Calu3 (cell line): ENCODE measurements around the gene TRIM41. TPM values are rescaled to one million over a fixed set of nuclear protein-coding genes. Genes with fewer than 3 reads are reported as not detected.

Experiments used
- BruUV-seq: library from RNA; stranded (reverse); fragments of 400-500 nt; replicated peaks from 2 replicates; lab custom pipeline; 2021; lab: Mats Ljungman, UMichigan
- CTCF ChIA-PET: fragments of 300-600 bp; sonication (Branson Sonifier 250); formaldehyde crosslinking; loops from one replicate; lab custom pipeline; 2022; ENCODE audit warnings: antibody characterized with exemption; lab: Charles Lee
- DNase-seq: peaks from one replicate; pipeline ENCODE4 v3.0.0; 2022
- H3K27ac Mint-ChIP-seq: one replicate; pipeline ENCODE4 v1.8.0; 2022; ENCODE audit warnings: mixed read lengths; ENCODE audit not compliant: unreplicated experiment
- H3K27me3 Mint-ChIP-seq: one replicate; pipeline ENCODE4 v1.8.0; 2022; ENCODE audit warnings: mixed read lengths; ENCODE audit not compliant: unreplicated experiment
- H3K36me3 Mint-ChIP-seq: one replicate; pipeline ENCODE4 v1.8.0; 2022; ENCODE audit warnings: mild to moderate bottlenecking, moderate library complexity, mixed read lengths; ENCODE audit not compliant: insufficient read depth, unreplicated experiment
- H3K4me1 Mint-ChIP-seq: one replicate; pipeline ENCODE4 v1.8.0; 2022; ENCODE audit warnings: mild to moderate bottlenecking, low read depth, mixed read lengths; ENCODE audit not compliant: unreplicated experiment
- H3K4me3 Mint-ChIP-seq: one replicate; pipeline ENCODE4 v1.8.0; 2022; ENCODE audit warnings: mild to moderate bottlenecking, low read depth, moderate library complexity, mixed read lengths; ENCODE audit not compliant: unreplicated experiment
- H3K9me3 Mint-ChIP-seq: one replicate; pipeline ENCODE4 v1.8.0; 2022; ENCODE audit warnings: low read depth, mixed read lengths; ENCODE audit not compliant: unreplicated experiment
- intact Hi-C: fragments of 100-400 bp; cut with micrococcal nuclease; formaldehyde crosslinking; loops from one replicate; pipeline ENCODE4 v1.10.0; 2022; ENCODE audit not compliant: unreplicated experiment
- total RNA-seq: library from RNA; stranded (reverse); gene quantifications from 2 replicates; pipeline ENCODE4 v1.2.3, GENCODE V29; 2022
- TF ChIP-seq, protein P1 (sequence below): fragments of 200-600 bp; IDR thresholded peaks from one replicate; pipeline ENCODE4 v1.8.0; 2022; ENCODE audit warnings: antibody characterized with exemption; ENCODE audit not compliant: unreplicated experiment

The TRIM41 gene
- total RNA-seq, 1 experiment from 2014 or later = 33.5 TPM

GRCh38 chr5:181232593-181232992, 9.5 kb downstream of the TRIM41 start:
- Mint-ChIP-seq H3K36me3 (peaks cover 74% of the 10 kb centered on the region), H3K4me1 (no peaks in the 10 kb centered on the region), H3K27ac (peak overlapping the region; percentile 20), H3K9me3 (no peaks in the 10 kb centered on the region), H3K4me3 (no peak overlapping the region), H3K27me3 (no peaks in the 10 kb centered on the region)
- BruUV-seq = no TSS peak
- CTCF ChIA-PET = no interaction called here
- no peak for DNase-seq
- intact Hi-C loops = no loop called here
- TF ChIP-seq, protein P1, sequence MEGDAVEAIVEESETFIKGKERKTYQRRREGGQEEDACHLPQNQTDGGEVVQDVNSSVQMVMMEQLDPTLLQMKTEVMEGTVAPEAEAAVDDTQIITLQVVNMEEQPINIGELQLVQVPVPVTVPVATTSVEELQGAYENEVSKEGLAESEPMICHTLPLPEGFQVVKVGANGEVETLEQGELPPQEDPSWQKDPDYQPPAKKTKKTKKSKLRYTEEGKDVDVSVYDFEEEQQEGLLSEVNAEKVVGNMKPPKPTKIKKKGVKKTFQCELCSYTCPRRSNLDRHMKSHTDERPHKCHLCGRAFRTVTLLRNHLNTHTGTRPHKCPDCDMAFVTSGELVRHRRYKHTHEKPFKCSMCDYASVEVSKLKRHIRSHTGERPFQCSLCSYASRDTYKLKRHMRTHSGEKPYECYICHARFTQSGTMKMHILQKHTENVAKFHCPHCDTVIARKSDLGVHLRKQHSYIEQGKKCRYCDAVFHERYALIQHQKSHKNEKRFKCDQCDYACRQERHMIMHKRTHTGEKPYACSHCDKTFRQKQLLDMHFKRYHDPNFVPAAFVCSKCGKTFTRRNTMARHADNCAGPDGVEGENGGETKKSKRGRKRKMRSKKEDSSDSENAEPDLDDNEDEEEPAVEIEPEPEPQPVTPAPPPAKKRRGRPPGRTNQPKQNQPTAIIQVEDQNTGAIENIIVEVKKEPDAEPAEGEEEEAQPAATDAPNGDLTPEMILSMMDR = no peak

- no TSS peak for BruUV-seq
- no peak overlapping the region for H3K4me3 Mint-ChIP-seq
- no peaks in the 10 kb centered on the region for H3K27me3 Mint-ChIP-seq
- no peak for DNase-seq
- H3K27ac Mint-ChIP-seq = peak overlapping the region; percentile 20
- CTCF ChIA-PET = interaction anchor here (0.6 kb wide), 1 partner anchor 182 kb away, joined by 3 read pairs; no protein-coding TSS in a partner anchor
- peaks cover 80% of the 10 kb centered on the region for H3K36me3 Mint-ChIP-seq
- TF ChIP-seq, protein P1 = no peak
- H3K9me3 Mint-ChIP-seq = no peaks in the 10 kb centered on the region
- intact Hi-C loops = no loop called here
- peaks cover 5% of the 10 kb centered on the region for H3K4me1 Mint-ChIP-seq
Observed at GRCh38 chr5:181233088-181233800, 10.2 kb downstream of the TRIM41 start.

DNA sequence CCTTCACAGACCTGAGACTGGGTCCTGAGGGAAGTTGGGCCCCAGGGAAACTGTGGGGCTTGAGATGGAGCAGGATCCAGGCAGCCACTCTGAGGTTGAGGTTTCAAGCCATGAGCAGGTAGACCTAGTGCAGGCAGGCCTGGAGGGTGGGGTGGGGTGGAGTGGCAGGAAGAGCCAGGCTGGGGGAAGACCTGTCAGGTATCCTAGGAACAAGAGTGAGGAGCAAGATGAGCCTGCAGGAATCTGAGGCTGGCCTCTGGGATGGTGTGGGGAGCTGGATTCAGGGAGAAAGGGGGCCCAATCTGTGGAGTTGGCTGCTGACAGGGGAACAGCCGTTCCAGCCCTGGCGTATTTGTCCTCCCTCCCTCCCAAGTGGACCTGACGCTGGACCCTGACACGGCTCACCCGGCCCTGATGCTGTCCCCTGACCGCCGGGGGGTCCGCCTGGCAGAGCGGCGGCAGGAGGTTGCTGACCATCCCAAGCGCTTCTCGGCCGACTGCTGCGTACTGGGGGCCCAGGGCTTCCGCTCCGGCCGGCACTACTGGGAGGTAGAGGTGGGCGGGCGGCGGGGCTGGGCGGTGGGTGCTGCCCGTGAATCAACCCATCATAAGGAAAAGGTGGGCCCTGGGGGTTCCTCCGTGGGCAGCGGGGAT, 10.8 kb downstream of the TRIM41 start:
- H3K36me3 Mint-ChIP-seq = peaks cover 87% of the 10 kb centered on the region

GRCh38 chr5:181234455-181235306, 11.6 kb downstream of the TRIM41 start:
- H3K27me3 Mint-ChIP-seq = no peaks in the 10 kb centered on the region
- TF ChIP-seq, protein P1 = no peak
- H3K27ac Mint-ChIP-seq = peak overlapping the region; percentile 79
- no peak overlapping the region for H3K4me3 Mint-ChIP-seq
- H3K36me3 Mint-ChIP-seq = peaks cover 93% of the 10 kb centered on the region
- no peak for DNase-seq
- CTCF ChIA-PET = no interaction called here
- H3K4me1 Mint-ChIP-seq = peaks cover 17% of the 10 kb centered on the region
- no TSS peak for BruUV-seq
- no peaks in the 10 kb centered on the region for H3K9me3 Mint-ChIP-seq
- intact Hi-C loops = no loop called here

More for the DNA sequence above, 10.8 kb downstream of the TRIM41 start:
- intact Hi-C loops = no loop called here
- TF ChIP-seq, protein P1 = no peak
- H3K27ac Mint-ChIP-seq = peak overlapping the region; percentile 20
- no peaks in the 10 kb centered on the region for H3K27me3 Mint-ChIP-seq
- no peak for DNase-seq
- no peaks in the 10 kb centered on the region for H3K9me3 Mint-ChIP-seq
- CTCF ChIA-PET = no interaction called here
- H3K4me3 Mint-ChIP-seq = no peak overlapping the region
- H3K4me1 Mint-ChIP-seq = peaks cover 12% of the 10 kb centered on the region
- BruUV-seq = no TSS peak
